NAMALWA (cell line): ENCODE measurements around the gene CLEC2L.

Source experiments
- DNase-seq: peaks from one replicate; pipeline ENCODE4 v3.0.0-alpha.2; 2015; ENCODE audit warnings: low spot score

Gene CLEC2L

DNA sequence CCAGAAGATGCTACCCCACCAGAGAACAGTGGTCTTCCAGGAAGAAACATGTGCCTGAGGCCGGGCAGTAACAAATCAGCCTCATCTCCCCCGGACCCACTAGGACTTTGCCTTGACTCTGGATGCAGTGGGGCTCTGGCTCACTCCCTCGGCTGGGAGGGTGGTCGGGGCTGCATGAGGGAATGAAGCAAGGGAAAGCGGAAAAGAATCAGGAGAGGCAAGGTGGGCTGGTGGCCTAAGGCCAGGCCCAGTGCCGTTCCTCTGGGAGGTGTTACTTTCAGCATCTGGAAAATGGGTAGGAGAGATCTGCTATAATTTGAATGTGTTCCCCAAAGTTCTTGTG lies 51.8 kb downstream of the CLEC2L start:
- DNase-seq, result no peak

DNA sequence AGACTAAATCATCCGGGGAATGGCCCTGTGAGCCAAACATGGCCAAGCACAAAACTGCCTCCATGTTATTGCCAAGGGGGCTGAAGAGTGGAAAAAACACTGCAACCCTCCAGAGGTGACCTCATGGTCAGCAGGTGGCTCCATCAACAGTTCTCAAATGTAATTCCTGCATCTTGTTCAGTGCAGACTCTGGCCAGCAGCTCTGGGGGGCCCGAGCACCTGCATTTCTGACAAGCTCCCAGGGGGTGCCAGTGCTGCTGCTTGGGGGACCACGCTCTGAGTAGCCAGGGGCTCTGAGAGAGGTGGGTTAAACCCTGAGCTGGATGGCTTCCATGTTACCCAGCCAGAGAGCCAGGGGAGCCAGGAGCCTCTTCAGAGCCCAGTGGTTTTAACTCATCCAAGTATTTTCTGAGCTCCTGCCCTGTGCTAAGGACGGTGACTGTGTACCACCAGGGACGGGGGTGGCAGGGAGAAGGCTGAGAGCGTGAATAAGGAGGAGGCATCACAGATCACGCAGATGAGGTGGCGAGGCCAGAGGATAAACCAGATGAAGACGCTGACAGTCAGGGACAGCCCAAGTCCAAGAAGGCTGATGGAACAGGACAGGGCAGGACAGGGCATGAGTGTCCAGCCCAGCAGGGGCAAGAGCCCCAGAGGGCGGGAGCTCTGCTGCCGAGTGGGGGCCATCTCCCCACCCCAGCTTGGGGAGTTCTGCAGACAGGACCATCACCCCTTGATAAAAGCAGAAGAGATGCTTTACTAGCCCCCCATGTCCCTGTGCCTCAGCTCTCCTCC lies 52.9 kb downstream of the CLEC2L start:
- no peak for DNase-seq

- DNase-seq, result no peak
These were observed 57.0 kb downstream of the CLEC2L start for GRCh38 chr7:139580435-139580834.

DNA sequence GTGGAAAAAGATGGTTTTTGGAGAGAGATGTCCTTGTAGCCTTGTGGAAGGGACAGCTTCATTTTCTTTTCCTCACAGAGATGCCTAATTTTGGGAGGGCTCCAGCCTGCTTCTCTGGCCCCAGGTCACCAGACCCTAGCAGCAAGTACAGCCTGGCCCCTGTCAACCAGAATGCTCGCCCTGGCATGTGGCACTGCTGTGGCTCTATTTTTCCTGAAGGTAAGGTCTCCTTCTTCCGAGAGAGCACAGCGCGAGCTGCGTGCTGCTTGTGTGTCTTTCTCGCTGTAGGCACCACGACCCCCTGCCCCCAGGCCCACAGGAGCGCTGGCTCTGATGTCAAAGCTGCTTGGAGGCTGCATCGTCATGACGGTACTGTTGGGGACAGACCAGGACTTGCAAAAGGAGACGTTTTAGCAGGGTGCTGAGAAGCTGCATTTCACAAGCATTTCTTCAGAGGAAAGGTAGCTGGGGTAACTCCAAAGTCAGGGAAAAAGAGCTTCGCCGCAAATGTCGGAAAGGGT lies 58.7 kb downstream of the CLEC2L start:
- DNase-seq, result no peak

DNA sequence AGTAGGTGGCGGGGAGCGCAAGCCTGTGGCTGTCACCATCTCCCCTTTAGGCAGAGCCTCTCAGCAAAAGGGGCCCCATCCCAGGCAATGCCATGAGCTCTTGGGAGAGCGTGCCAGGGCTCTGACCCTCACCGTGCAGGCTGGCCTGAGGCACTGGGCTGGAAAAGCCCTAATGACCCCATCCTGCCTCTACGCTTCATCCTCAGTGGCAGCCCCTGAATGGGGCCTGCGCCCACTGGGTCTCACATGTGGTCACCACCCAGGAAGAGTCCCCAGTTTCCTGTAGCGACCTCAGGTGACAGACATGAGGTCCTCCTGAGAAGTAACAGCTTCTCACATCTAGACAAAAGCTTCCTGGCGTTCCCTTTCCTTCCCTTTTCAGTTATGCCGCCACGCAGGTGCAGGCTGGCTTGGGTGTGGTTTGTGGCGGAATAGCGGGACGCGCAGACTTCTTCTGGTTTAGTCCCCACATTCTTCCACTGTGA lies 59.2 kb downstream of the CLEC2L start:
- DNase-seq, result no peak

- no peak for DNase-seq
These were observed 60.5 kb downstream of the CLEC2L start for GRCh38 chr7:139583826-139584553.

GRCh38 chr7:139585042-139585441 lies 61.6 kb downstream of the CLEC2L start:
- no peak for DNase-seq

- DNase-seq, result no peak
These were observed 62.8 kb downstream of the CLEC2L start for GRCh38 chr7:139586286-139586685.

GRCh38 chr7:139587535-139587934 lies 64.0 kb downstream of the CLEC2L start:
- DNase-seq, result no peak

- DNase-seq, result no peak
These were observed 65.1 kb downstream of the CLEC2L start for GRCh38 chr7:139588632-139589031.

- no peak for DNase-seq
These were observed 66.0 kb downstream of the CLEC2L start for GRCh38 chr7:139589474-139589873.

GRCh38 chr7:139591550-139592195 lies 68.2 kb downstream of the CLEC2L start:
- no peak for DNase-seq

DNA sequence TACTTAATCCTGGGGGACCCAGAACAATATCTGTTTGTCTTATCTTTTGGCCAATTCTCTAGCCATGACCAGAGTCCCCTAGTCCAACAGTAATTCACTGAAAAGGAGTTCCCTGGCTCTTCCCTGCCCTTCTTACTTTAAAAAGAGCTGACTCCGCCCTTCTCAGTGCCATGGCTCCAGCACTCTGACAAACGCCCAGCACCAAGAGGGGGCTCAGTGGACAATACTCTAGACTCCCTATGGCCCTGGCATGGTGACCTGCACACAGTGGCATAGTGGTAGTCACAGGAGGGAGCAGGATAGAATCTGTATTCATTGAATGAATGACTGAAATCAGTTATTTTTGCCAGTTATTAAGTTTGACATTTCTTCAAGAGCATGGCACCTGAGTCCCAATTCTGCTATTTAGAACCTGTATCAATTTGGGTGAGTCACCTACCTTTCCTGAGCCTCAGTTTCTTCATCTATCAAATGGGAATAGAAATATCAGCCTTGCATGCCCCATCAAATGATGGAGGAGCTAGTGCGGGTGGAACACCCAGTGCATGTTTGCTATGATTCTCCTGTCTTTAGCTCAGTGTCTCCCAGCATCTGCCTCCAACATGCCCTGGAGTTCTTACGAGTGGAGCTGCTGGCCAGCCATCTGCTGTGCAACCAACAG lies 69.4 kb downstream of the CLEC2L start:
- no peak for DNase-seq

- DNase-seq, result no peak
These were observed 70.6 kb downstream of the CLEC2L start for GRCh38 chr7:139594090-139594489.
